Measurements from ENCODE around the gene ZGRF1. TPM values are rescaled to one million over a fixed set of nuclear protein-coding genes. Genes with fewer than 3 reads are reported as not detected.

Gene ZGRF1, protein sequence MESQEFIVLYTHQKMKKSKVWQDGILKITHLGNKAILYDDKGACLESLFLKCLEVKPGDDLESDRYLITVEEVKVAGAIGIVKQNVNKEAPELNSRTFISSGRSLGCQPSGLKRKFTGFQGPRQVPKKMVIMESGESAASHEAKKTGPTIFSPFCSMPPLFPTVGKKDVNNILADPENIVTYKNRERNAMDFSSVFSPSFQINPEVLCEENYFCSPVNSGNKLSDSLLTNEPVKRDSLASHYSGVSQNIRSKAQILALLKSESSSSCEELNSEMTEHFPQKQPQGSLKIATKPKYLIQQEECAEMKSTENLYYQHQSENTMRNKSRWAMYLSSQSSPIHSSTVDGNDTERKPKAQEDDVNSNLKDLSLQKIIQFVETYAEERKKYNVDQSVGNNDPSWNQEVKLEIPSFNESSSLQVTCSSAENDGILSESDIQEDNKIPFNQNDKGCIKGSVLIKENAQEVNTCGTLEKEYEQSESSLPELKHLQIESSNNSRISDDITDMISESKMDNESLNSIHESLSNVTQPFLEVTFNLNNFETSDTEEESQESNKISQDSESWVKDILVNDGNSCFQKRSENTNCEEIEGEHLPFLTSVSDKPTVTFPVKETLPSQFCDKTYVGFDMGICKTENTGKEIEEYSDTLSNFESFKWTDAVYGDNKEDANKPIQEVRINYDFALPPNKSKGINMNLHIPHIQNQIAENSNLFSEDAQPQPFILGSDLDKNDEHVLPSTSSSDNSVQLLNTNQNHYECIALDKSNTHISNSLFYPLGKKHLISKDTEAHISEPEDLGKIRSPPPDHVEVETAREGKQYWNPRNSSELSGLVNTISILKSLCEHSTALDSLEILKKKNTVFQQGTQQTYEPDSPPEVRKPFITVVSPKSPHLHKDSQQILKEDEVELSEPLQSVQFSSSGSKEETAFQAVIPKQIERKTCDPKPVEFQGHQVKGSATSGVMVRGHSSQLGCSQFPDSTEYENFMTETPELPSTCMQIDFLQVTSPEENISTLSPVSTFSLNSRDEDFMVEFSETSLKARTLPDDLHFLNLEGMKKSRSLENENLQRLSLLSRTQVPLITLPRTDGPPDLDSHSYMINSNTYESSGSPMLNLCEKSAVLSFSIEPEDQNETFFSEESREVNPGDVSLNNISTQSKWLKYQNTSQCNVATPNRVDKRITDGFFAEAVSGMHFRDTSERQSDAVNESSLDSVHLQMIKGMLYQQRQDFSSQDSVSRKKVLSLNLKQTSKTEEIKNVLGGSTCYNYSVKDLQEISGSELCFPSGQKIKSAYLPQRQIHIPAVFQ (N-terminal part only)
- total RNA-seq: 3.6 and 4.8 TPM in 2 replicates

DNA sequence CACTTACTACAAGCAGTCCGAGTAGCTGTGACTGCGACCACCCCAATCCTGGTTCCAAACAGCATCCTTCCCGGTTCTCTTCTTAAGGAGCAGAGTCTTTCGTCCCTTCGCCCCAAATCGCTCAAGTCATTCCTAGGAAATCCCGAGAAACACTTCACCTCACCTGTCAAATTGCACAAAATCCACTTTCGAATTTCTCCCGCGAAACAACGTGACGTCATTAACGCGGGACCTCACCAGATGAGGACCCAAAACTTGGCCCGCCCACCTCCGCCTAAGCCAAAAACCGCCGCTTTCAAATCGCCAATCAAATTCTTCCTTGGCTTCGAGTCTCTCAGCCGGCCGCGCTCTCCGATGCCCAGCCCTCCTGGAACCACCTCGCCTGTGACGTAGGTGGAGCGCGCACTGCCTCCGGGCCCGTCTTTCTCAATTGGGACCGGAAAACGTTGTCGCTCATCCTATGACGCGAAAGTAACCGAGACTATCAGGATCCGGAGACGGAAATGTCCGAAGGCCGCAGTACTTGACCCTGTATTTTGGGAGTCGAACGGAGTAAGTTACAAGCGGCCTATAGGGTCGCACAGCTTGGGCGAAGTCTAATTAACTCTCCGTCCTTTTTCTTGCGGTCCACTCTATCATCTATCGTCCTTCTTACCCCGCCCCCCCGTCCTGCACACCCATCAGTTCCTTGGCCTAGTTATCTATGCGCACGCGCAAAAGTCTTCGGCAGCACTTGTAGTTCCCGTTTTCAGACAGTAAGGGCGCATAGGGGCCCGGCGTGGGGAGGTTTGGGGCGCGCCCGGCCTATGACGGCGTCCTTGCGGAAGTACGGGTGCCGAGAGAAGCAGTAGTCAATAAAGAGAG, at the start of gene ZGRF1, which contains the start of gene LARP7:
ZGRF1 (minus strand) TSS at position 222 of the 864 bp plus-strand sequence. CDS start 3,733 bp downstream, outside the sequence.
LARP7 (plus strand) TSS at position 456 of the 864 bp plus-strand sequence. CDS start 7,527 bp downstream, outside the sequence.

DNA sequence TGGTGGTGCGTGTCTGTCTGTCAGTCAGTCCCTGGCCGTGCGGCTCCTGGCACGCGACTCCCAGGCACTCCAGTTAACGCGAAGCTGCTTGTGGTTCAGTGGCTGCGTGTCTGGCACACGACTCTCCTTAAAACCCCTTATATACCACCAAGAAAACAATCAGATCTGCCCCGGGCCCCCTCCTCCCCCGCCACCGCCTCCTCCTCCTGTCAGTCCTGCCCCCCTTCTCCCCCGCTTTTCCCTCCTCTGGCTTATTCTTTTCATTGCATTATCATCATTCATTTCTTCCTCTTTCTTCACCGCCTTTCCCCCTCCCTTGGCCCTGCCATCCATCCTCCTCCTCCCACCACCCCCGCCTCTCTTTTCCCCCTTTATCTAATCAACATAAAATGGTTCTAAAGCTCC, 120.6 kb downstream of the ZGRF1 start, which contains the start of gene NEUROG2:
NEUROG2 (minus strand) TSS at position 115 of the 405 bp plus-strand sequence. CDS start 705 bp downstream, outside the sequence.

Other genes starting within 250 kb of the ZGRF1 start
- gene NEUROG2, start 120.7 kb downstream of the ZGRF1 start, total RNA-seq: not detected in 2 replicates
- 31.1 and 32.1 TPM in 2 replicates for gene LARP7, start 234 bp upstream of the ZGRF1 start, total RNA-seq